ENCODE data around the gene SLC13A2.
"Not testable (repeated sequence)": the region's sequence is repeated elsewhere in the genome, so short reads cannot be mapped to it uniquely, and the experiment has no call there.

The SLC13A2 gene, protein sequence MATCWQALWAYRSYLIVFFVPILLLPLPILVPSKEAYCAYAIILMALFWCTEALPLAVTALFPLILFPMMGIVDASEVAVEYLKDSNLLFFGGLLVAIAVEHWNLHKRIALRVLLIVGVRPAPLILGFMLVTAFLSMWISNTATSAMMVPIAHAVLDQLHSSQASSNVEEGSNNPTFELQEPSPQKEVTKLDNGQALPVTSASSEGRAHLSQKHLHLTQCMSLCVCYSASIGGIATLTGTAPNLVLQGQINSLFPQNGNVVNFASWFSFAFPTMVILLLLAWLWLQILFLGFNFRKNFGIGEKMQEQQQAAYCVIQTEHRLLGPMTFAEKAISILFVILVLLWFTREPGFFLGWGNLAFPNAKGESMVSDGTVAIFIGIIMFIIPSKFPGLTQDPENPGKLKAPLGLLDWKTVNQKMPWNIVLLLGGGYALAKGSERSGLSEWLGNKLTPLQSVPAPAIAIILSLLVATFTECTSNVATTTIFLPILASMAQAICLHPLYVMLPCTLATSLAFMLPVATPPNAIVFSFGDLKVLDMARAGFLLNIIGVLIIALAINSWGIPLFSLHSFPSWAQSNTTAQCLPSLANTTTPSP

DNA sequence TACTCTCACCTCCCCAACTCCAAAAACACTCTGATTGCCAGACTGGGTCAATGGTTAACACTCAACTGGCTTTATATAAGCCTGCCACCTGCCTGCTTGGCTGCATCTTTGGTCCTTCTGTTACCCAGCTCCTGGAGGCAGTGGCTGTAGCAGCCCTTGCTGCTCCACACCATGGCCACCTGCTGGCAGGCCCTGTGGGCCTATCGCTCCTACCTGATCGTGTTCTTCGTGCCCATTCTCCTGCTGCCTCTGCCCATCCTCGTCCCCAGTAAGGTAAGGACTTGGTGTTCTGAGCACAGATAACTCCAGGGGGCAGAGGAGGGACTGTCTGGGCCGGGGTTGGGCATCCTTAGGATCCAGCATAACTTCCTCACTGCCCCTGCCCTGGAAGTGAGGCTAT is at the start of gene SLC13A2:
TSS of gene SLC13A2 (plus strand) at position 103 of the 400 bp plus-strand sequence. CDS start at position 172, 69 bp downstream.
- no peak for DNase-seq

- DNase-seq, result no peak
These were observed 48.2 kb upstream of the SLC13A2 start for GRCh38 chr17:28425206-28425605.

- DNase-seq, result no peak
These were observed 47.3 kb upstream of the SLC13A2 start for GRCh38 chr17:28426081-28426519.

GRCh38 chr17:28427371-28427770 is 46.1 kb upstream of the SLC13A2 start:
- no peak for DNase-seq

GRCh38 chr17:28427982-28428381 is 45.5 kb upstream of the SLC13A2 start:
- DNase-seq, result not testable (repeated sequence)

DNA sequence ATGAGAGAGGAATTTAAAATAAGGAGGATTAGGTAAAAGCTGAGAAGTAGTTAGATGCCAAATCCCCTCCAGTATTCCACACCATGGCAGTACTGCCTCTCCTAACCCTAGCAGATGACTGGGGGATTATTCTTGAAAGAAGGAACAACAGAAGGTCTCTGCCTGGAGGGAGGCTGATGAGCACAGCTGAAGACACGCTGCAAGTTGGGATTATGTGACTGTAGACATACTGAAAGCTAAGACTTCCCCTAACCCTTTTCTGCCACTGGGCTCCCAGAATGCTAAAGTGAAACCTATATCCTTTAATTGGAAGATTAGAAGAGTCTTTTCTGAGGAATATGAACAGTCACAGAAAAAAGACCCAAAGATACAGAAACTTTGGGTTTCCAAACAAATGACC is 39.7 kb upstream of the SLC13A2 start:
- DNase-seq, result no peak

- DNase-seq, result not testable (repeated sequence)
These were observed 39.1 kb upstream of the SLC13A2 start for GRCh38 chr17:28434326-28434725.

DNA sequence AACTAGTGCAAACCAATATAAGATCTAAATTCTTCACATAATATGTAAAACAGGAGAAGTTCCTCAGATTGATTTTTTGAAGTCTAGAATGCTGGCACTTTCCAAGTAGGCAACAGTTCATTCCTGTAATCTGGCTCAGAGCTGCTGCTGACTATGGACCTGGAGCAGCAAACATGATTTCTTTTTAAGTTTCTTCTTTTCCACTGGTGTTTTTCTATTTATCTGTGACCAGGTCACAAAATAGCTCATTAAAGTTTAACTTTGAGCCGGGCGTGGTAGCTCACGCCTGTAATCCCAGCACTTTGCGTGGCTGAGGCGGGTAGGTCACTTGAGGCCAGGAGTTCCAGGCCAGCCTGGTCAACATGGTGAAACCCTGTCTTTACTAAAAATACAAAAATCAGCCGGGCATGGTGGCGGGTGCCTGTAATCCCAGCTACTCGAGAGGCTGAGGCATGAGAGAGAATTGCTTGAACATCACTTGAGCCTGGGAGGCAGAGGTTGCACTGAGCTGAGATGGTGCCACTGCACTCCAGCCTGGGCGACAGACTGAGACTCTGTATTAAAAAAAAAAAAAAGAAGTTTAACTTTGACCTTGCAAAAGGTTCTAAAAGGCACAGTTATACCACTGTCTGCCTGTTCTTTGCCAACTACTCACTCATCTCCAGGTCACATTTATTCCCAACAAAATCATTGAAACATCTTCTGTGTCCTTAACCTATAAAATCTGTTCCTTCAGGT is 29.4 kb upstream of the SLC13A2 start:
- no peak for DNase-seq

GRCh38 chr17:28446716-28447395 is 26.6 kb upstream of the SLC13A2 start:
- DNase-seq, result no peak

DNA sequence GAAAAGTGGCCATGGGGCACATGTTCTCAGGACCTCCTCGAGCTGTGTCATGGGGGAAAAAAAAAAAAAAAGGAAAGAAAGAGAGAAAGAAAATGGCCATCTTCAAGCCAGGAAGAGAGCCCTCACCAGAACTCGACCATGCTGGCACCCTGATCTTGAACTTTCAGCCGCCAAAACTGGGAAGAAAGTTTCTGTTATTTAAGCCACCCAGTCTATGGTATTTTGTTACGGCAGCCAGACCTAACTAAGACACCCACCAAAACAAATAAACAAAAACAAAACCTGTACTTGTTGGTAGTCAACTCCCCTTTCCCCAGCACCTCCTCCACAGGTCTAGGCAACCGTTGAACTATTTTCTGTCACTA is 26.1 kb upstream of the SLC13A2 start:
- DNase-seq, result no peak

DNA sequence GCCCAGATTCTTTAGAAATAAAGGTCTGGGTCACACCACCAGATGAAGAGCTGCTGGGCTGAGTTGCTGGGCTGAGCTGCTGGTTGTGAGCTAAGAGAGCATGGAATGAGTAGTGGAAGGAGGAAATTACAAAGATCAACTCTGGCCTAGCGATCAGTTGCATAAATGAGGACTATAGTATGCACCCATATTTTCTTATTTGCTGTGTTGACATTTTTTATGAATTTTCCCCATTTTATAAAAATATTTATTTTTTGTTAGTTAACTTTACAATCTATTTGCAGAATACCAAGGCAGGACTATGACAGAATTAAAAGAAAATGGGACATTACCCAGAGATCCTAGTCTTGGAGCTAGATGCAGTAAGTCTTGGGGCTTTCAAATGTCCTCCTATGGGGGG is 23.6 kb upstream of the SLC13A2 start:
- DNase-seq, result no peak

- no peak for DNase-seq
These were observed 15.6 kb upstream of the SLC13A2 start for GRCh38 chr17:28457890-28458289.

- DNase-seq, result not testable (repeated sequence)
These were observed 14.6 kb upstream of the SLC13A2 start for GRCh38 chr17:28458881-28459280.

DNA sequence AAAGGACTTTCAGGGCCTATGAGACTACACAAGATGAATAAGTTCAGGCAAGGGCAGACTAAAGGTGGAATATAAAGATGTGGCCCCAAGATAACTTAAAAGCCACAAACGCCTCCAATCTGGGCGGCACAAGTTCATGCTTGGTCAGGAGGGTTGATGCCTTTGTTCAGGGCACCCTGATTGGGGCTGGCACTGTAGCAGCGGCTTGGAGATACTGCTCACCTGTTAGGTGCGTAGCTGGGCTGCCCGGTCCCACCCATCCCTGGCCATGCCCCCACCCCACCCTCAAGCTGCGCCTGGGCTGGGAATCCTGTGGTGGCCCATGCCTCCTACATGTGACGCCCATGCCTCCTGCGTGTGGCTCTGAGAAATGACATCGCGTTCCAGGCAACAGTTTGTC is 12.5 kb upstream of the SLC13A2 start:
- no peak for DNase-seq

- DNase-seq, result no peak
These were observed 7.4 kb upstream of the SLC13A2 start for GRCh38 chr17:28466001-28466400.

- DNase-seq, result no peak
These were observed 6.9 kb upstream of the SLC13A2 start for GRCh38 chr17:28466521-28467048.

DNA sequence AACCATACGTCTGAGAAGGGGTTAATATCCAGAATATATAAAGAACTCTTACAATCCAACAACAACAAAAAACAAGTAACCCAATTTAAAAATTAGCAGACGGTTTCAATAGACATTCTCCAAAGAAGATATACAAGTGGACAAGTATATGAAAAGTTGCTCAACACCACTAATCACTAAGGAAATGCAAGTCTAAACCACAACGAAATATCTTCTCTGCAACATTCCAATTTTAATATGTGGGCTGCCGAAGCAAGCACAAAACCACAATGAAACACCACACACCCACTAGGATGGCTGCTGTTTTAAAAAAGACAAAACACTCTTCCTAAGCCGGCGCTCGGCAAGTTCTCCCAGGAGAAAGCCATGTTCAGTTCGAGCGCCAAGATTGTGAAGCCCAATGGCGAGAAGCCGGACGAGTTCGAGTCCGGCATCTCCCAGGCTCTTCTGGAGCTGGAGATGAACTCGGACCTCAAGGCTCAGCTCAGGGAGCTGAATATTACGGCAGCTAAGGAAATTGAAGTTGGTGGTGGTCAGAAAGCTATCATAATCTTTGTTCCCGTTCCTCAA is 5.9 kb upstream of the SLC13A2 start:
- DNase-seq, result no peak

DNA sequence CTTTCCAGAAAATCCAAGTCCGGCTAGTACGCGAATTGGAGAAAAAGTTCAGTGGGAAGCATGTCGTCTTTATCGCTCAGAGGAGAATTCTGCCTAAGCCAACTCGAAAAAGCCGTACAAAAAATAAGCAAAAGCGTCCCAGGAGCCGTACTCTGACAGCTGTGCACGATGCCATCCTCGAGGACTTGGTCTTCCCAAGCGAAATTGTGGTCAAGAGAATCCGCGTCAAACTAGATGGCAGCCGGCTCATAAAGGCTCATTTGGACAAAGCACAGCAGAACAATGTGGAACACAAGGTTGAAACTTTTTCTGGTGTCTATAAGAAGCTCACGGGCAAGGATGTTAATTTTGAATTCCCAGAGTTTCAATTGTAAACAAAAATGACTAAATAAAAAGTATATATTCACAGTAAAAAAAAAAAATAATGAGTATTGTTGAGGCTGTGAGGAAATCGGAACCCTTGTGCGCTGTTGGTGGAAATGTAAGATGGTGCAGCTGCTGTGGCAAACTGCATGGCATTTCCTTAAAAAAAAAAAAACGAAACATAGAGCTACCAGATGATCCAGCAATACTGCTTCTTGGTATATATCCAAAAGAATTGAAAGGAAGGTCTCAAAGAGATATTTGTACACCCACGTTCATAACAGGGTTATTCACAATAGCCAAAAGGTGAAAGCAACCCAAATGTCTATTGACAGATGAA is 5.3 kb upstream of the SLC13A2 start:
- DNase-seq, result not testable (repeated sequence)

DNA sequence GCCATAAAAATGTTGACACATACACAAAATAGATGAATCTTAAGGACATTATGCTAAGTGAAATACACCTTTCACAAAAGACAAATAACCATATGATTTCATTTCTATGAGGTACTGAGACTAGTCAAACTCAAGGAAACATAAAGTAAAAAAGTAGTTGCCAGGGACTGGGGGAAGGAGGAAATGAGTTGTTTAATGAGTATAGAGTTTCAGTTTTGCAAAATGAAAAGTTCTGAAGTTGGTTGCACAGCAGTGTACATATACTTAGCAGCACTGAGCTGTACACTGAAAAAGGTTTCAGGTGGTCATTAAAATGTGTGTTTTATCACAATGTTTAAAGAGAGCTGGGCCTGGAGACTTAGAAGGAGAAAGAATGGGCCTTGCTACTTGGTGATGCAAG is 4.7 kb upstream of the SLC13A2 start:
- no peak for DNase-seq

DNA sequence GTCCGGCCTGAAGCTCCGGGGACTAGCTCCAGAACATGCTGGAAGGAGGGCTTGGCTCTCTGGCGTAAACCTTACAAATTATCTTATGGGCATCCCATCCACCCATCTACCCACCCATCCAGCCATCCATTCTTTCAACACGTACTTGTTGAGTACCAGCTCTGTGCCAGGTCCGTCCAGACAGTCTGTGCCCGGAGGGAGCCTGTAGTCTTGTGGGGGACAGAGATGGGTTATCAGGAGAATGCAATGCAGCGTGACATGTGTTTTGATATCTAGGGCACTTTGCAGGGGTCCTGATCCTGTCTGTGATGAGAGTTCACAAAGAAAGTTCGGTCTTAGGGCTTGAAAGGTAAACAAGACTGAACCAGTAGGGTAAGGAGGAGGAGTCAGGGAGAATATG is 4.1 kb upstream of the SLC13A2 start:
- DNase-seq, result no peak

DNA sequence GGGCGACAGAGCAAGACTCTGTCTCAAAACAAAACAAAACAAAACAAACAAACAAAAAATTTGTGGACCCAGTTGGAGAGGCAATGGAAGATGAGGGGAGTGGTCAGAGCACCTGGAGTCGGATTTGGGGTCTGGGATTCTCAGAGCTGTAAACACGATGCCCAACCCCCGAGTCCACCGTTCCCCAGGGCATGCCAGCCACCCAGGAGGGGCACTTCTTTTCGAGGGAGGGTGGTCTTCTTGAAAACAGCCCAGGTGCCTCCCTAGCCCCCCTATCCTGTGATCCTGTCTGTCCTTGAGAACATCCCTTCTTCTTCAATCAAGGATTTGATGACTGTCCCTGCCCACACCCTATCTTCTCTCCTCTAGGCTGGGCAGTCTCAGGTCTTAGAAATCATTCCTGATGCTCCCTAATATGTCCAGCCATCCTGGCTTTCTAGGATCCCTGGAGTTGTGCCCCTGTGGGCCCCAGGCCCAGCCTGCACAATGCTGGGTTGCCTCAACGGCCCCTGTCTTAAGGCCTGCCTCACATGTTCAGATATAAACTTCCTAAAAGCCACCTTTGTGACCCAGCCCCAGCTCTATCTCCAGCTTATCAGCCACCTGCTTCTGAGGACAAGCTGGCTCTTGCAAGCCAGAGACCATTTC is 3.1 kb upstream of the SLC13A2 start:
- no peak for DNase-seq
